ENCODE measurements around the gene KY.

Gene KY

GRCh38 chr3:134620476-134621115, 30.2 kb downstream of the KY start:
- DNase-seq (ENCODE audit: low read depth, low spot score) = no peak

GRCh38 chr3:134619884-134620445, 30.9 kb downstream of the KY start:
- DNase-seq (ENCODE audit: low read depth, low spot score) = no peak

- no peak for DNase-seq (ENCODE audit: low read depth, low spot score)
These were observed 31.6 kb downstream of the KY start for GRCh38 chr3:134619301-134619615.

- no peak for DNase-seq (ENCODE audit: low read depth, low spot score)
These were observed 32.1 kb downstream of the KY start for GRCh38 chr3:134618478-134619300.

GRCh38 chr3:134617608-134618477, 33.0 kb downstream of the KY start:
- no peak for DNase-seq (ENCODE audit: low read depth, low spot score)

GRCh38 chr3:134615743-134616142, 35.1 kb downstream of the KY start:
- no peak for DNase-seq (ENCODE audit: low read depth, low spot score)

GRCh38 chr3:134614955-134615354, 35.9 kb downstream of the KY start:
- no peak for DNase-seq (ENCODE audit: low read depth, low spot score)

GRCh38 chr3:134613006-134613520, 37.8 kb downstream of the KY start:
- DNase-seq (ENCODE audit: low read depth, low spot score) = no peak

- DNase-seq (ENCODE audit: low read depth, low spot score) = no peak
These were observed 39.3 kb downstream of the KY start for GRCh38 chr3:134611516-134611915.

- DNase-seq (ENCODE audit: low read depth, low spot score) = no peak
These were observed 40.1 kb downstream of the KY start for GRCh38 chr3:134610432-134611385.

GRCh38 chr3:134609821-134610431, 40.9 kb downstream of the KY start:
- DNase-seq (ENCODE audit: low read depth, low spot score) = no peak

GRCh38 chr3:134608771-134609435, 41.9 kb downstream of the KY start:
- DNase-seq (ENCODE audit: low read depth, low spot score) = no peak

- no peak for DNase-seq (ENCODE audit: low read depth, low spot score)
These were observed 42.6 kb downstream of the KY start for GRCh38 chr3:134608023-134608770.

GRCh38 chr3:134607054-134608022, 43.5 kb downstream of the KY start:
- DNase-seq (ENCODE audit: low read depth, low spot score) = no peak

GRCh38 chr3:134606033-134607025, 44.5 kb downstream of the KY start:
- DNase-seq (ENCODE audit: low read depth, low spot score) = no peak

- no peak for DNase-seq (ENCODE audit: low read depth, low spot score)
These were observed 45.3 kb downstream of the KY start for GRCh38 chr3:134605556-134605955.

GRCh38 chr3:134603956-134604355, 46.9 kb downstream of the KY start:
- no peak for DNase-seq (ENCODE audit: low read depth, low spot score)
